ENCODE measurements around the gene PRAME.
"Not testable (repeated sequence)": the region's sequence is repeated elsewhere in the genome, so short reads cannot be mapped to it uniquely, and the experiment has no call there.

PRAME gene

DNA sequence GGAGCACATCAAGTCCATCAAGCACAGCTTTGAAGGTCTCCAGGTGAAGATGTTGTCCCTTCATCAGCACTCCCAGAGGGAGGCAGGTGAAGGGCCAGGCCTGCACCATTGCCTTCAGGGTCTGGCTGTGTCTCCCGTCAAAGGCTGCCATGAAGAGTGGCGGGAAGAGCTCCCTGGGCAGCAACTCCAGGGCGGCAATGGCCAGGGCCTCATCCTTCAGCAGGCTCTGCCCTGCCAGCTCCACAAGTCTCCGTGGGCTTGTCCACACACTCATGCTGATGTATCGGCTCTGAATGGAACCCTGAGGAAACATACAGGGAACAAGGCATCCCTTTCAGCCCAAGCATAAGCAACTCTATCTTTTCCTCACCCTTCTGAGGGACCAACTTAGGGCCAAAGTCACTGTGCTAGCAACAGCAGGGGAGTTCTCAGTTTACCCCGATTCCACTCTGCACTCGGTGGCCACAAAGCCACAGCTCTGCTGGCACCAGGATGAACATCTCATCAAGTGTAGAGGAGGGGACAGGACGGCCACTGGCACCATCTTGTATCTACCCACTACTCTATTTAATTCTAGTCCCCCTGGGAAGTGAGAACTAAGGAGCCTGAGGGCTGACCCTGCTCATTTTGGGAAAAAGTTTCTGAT, 8.2 kb downstream of the PRAME start:
- DNase-seq (ENCODE audit: low spot score): no peak

DNA sequence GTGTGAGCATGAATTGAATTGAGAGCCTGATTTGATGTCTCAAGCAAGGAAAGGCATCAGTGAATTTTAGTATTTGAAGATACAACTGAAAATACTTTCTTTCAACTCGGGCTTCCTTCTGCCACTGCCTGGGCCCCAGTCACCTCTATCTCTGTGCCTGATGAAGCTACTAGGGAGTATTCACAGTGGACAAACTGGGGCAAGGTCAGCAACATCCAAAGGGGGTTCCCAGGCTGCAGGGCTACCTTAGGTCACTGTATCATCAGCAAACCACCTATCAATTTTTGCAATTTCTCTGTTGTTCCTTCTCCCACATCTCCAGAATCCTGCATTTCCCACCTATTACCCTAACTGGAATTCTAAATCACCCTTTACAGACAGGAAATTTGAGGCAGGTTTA, 10.2 kb downstream of the PRAME start:
- no peak for DNase-seq (ENCODE audit: low spot score)

DNA sequence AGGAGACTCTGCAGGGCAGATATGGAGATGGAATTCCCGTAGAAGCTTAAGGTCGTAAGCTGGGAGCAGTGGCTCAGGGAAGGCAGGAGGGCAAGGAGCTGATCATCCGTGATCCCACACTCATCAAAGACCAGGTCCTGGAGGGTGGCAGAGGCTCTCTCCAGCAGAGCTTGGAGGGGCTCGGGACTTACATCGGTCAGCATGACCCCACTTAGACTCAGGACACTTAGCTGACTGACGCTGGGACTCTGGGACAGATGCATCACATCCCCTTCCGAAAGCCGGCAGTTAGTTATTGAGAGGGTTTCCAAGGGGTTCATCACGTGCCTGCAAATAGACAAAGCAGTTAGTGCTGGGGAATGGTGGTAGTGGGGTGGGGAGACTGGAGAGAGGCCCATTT, 10.7 kb downstream of the PRAME start:
- no peak for DNase-seq (ENCODE audit: low spot score)

- no peak for DNase-seq (ENCODE audit: low spot score)
These were observed 11.3 kb downstream of the PRAME start for GRCh38 chr22:22547692-22548300.

GRCh38 chr22:22547226-22547625, 11.8 kb downstream of the PRAME start:
- DNase-seq (ENCODE audit: low spot score): no peak

- no peak for DNase-seq (ENCODE audit: low spot score)
These were observed 12.6 kb downstream of the PRAME start for GRCh38 chr22:22546490-22546889.

GRCh38 chr22:22545084-22545483, 14.0 kb downstream of the PRAME start:
- no peak for DNase-seq (ENCODE audit: low spot score)

- DNase-seq (ENCODE audit: low spot score): no peak
These were observed 20.7 kb downstream of the PRAME start for GRCh38 chr22:22538226-22538989.

- DNase-seq (ENCODE audit: low spot score): no peak
These were observed 22.1 kb downstream of the PRAME start for GRCh38 chr22:22536916-22537315.

DNA sequence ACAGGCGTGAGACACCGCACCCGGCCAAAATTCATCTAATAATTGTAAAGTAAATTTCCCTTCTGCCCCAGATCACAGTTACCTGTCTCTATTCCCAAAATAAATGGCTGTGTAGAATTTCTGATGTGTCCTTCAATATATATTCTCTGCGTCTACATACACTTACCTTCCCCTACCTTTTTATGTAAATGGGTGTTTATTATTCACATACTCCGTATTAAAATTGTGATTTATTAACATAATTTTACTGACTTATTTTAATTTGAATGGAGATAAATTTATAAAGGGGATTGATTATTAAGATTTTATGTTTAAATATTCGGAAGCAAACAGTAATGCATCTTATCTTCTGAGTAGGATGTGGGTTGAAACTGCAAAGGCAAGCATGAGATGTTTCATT, 22.6 kb downstream of the PRAME start:
- DNase-seq (ENCODE audit: low spot score): no peak

- DNase-seq (ENCODE audit: low spot score): no peak
These were observed 23.4 kb downstream of the PRAME start for GRCh38 chr22:22535662-22536061.

DNA sequence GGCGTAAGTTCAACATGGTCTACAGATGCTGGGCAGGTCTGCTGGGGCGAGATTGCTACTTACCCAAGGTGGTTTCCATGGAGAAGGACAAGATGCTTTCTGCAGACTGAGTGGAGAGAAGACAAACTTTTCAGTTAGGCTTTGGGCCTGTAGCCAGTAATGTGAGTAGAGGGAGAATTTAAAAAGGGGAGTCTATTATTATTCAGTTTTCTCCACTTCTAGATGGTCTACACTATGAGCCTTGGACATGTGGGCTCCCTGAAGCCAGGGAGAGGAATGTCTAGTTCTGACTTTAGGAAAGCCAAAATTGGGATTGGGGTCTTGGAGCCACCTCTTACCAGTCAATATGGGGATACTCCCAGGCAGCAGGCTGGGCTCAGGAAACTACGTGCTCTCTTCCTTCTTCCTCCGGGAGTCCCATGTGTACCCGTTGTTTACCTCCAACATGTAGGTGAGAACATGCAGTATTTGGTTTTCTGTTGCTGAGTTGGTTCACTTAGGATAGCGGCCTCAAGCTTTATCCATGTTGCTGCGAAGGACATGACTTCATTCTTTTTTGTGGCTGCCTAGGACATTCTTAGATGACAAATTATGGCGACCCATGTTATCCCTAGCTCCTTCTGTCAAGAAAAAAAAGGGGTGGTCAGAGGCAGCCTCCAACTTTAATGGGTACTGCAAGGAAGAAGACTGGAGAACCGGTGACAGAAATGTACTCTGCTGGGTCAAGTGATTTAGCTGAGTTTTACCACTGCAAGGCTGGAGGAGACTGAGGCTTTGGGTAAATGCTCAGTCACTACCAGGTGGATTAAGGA, 24.3 kb downstream of the PRAME start:
- DNase-seq (ENCODE audit: low spot score): no peak

- no peak for DNase-seq (ENCODE audit: low spot score)
These were observed 25.2 kb downstream of the PRAME start for GRCh38 chr22:22533863-22534262.

DNA sequence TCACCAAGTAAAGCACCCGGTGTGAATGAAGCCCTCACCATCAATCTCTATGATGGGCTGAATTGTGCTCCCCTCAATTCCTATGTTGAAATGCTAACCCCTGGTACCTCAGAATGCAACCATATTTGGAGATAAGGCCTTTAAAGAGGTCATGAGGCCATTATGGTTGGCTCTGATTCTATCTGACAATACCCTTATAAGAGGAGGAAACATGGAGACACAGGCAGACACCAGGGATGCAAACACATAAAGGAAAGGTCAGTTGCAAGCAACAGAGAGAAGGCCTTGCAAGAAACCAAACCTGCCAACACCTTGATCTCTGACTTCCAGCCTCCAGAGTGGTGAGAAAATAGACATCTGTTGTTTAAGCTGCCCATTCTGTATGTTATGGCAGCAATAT, 25.6 kb downstream of the PRAME start:
- no peak for DNase-seq (ENCODE audit: low spot score)

DNA sequence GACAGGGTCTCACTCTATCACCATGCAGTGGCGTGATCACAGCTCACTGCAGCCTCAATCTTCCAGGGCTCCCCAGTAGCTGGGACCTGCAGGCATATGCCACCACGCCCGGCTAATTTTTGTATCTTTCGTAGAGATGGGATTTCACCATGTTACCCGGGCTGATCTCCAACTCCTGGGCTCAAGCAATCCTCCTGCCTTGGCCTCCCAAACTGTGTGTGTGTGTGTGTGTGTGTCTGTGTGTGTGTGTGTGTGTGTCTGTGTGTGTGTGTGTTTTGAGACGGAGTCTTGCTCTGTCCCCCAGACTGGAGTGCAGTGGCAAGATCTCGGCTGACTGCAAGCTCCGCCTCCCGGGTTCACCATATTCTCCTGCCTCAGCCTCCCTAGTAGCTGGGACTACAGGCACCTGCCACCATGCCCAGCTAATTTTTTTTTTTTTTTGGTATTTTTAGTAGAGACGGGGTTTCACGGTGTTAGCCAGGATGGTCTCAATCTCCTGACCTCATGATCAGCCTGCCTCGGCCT, 26.5 kb downstream of the PRAME start:
- DNase-seq (ENCODE audit: low spot score): not testable (repeated sequence)

GRCh38 chr22:22531770-22532546, 27.1 kb downstream of the PRAME start:
- no peak for DNase-seq (ENCODE audit: low spot score)

GRCh38 chr22:22528780-22529179, 30.3 kb downstream of the PRAME start:
- DNase-seq (ENCODE audit: low spot score): no peak

GRCh38 chr22:22527312-22527711, 31.8 kb downstream of the PRAME start:
- DNase-seq (ENCODE audit: low spot score): no peak

DNA sequence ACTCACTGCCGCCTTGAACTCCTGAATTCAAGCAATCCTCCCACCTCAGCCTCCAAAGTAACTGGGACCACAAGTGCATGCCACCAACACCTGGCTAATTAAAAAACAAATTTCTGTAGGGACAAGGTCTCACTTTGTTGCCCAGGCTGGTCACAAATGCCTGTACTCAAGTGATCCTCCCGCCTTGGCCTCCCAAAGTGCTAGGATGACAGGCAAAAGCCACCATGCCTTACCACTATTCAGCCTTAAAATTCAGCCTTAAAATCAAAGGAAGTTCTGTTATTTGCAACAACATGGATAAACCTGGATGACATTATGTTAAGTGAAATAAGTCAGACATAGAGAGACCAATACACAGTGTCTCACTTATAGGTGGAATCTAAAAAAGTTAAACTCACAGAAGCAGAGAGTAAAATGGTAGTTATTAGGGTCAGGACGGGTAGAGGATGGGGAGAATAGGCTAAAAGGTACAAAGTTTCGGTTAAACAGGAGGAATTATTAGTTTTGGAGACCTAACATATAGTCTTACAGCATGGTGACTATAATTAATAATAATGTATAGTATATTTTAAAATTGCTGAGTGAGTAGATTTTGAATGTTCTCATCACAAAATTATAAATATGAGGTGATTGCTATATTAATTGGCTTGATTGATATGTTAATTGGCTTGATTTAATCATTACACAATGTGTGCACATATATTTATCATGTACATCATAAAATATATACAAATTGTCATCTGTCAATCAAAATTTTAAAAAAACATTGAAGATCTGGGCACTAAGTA, 32.7 kb downstream of the PRAME start:
- DNase-seq (ENCODE audit: low spot score): no peak

DNA sequence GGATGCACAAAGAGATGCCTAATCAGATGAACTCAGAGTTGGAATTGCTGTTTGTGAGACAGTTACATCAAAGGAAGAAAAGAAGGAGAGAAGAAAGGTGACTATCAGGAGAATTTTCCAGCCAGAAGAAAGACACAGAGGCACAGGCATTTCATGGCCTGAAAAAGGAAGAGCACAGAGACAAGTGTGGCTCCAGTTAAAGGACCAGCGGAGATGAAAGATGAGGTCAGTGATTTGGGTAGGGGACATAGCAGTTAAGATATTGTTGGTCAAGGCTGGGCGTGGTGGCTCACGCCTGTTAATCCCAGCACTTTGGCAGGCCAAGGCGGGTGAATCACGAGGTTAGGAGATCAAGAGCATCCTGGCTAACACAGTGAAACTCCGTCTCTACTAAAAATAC, 35.6 kb downstream of the PRAME start:
- no peak for DNase-seq (ENCODE audit: low spot score)

DNA sequence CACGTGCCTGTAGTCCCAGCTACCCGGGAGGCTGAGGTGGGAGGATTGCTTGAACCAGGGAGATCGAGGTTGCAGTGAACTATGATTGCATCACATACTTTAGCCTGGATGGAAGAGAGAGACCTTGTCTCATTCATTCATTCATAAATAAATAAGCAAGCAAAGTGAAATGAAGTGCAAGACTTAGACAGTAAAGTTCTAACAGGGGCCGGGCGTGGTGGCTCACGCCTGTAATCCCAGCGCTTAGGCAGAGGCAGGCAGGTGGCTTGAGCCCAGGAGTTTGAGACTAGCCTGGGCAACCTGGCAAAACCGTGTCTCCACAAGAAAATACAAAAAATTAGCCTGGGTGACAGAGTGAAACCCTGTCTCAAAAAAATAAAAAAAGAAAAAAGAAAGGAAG, 37.4 kb downstream of the PRAME start:
- DNase-seq (ENCODE audit: low spot score): no peak

Data from COLO829 (cell line).